Activated CD8-positive, alpha-beta T cell treated with anti-CD3 and anti-CD28 coated beads, Interleukin-2, amount 10 ng/mL, durations not matched to agents 7 days and 5 days (primary cell): Measurements from ENCODE around the gene GAREM2. TPM values are rescaled to one million over a fixed set of nuclear protein-coding genes. Genes with fewer than 3 reads are reported as not detected.
A peak's percentile ranks its signal among the peaks of the same experiment; 100 is the strongest.

Source experiments
- ATAC-seq: fragments of 150-1000 bp; cut with Tn5 transposase; one replicate; pipeline ENCODE4 v1.10.0; 2021; ENCODE audit warnings: moderate library complexity
- CTCF ChIA-PET: fragments of 350-600 bp; sonication (Branson Sonifier 250); formaldehyde crosslinking; loops from one replicate; lab custom pipeline; 2021; ENCODE audit warnings: antibody characterized with exemption; lab: Charles Lee
- POLR2A ChIA-PET: fragments of 350-600 bp; sonication (Branson Sonifier 250); formaldehyde crosslinking; loops from one replicate; lab custom pipeline; 2021; ENCODE audit warnings: antibody characterized with exemption; lab: Charles Lee
- DNase-seq: peaks from one replicate; pipeline ENCODE4 v3.0.0-alpha.2; 2020
- H3K27ac Mint-ChIP-seq: one replicate; pipeline ENCODE4 v1.8.0; 2021; ENCODE audit warnings: mild to moderate bottlenecking, mixed read lengths
- H3K27me3 Mint-ChIP-seq: one replicate; pipeline ENCODE4 v1.8.0; 2021; ENCODE audit warnings: low read depth, mixed read lengths
- H3K36me3 Mint-ChIP-seq: one replicate; pipeline ENCODE4 v1.8.0; 2021; ENCODE audit warnings: low read depth, mixed read lengths
- H3K4me1 Mint-ChIP-seq: one replicate; pipeline ENCODE4 v1.8.0; 2021; ENCODE audit warnings: low read depth, mixed read lengths
- H3K4me3 Mint-ChIP-seq: one replicate; pipeline ENCODE4 v1.8.0; 2021; ENCODE audit warnings: mild to moderate bottlenecking, mixed read lengths
- H3K9me3 Mint-ChIP-seq: one replicate; pipeline ENCODE4 v1.8.0; 2022; ENCODE audit warnings: mixed read lengths; ENCODE audit not compliant: insufficient read depth
- total RNA-seq, 2 experiments: library from RNA; stranded (reverse); gene quantifications; one replicate each; pipeline ENCODE4 v1.2.3, GENCODE V29; 2021

The GAREM2 gene
- total RNA-seq, 2 experiments from 2014 or later, result 2.8 to 5.5 TPM

DNA sequence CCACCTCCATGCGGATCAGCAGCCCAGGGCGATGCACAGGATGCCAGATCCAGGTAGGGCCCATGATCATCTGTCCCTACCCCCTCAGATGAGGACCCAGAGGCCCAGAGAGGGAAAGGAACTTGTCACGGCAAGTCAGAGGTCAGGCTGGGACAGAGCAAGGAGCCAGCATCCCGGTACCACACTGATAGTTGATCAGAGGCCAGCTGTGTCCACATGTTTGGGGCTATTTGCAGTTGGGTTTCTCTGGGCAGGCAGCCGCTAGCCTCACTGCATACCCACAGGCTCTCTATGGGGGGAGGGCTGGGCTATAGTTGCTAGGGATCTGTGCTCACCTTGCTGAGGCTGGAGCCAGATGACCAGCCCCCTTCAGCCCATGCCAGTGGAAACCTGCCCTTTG, 9.6 kb downstream of the GAREM2 start:
- POLR2A ChIA-PET, result no interaction called here
- Mint-ChIP-seq H3K9me3 (no peaks in the 10 kb centered on the region), H3K36me3 (no peaks in the 10 kb centered on the region), H3K27me3 (peaks cover 17% of the 10 kb centered on the region), H3K4me1 (peaks cover 33% of the 10 kb centered on the region), H3K4me3 (no peak overlapping the region), H3K27ac (no peak overlapping the region)
- CTCF ChIA-PET, result no interaction called here
- ATAC-seq (no peak), DNase-seq (no peak)

DNA sequence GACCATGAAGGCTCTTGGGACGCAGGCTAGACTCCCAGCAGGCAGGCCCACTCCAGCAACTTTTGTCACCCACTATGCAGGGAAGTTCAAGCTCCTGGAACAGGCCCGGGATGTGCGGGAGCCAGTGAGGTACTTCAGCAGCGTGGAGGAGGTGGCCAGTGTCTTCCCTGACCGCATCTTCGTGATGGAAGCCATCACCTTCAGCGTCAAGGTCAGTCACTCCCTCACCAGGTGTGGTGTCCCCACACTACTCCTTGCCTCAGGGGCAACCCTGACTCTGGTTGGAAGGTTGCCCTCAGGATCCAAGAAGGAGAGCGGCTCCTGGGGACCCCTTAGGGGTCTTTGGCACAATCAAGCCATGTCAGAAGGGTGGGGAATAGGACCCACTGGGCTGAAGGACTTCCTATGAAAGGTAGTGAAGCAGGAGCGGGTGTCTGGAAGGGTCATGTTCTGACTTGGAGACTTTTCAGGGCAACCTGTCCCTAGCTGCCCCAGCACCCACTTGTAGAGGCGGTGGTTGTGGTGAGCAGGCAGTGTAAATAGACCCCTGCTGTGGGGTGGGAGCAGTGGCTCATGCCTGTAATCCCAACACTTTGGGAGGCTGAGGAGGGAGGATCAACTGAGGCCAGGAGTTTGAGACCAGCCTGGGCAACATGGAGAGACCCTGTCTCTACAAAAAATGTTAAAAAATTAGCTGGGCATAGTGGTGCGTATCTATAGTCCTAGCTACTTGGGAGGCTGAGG, 10.2 kb downstream of the GAREM2 start:
- Mint-ChIP-seq H3K27ac (no peak overlapping the region), H3K4me1 (peaks cover 35% of the 10 kb centered on the region), H3K36me3 (no peaks in the 10 kb centered on the region), H3K4me3 (no peak overlapping the region), H3K9me3 (no peaks in the 10 kb centered on the region), H3K27me3 (peaks cover 17% of the 10 kb centered on the region)
- POLR2A ChIA-PET, result no interaction called here
- CTCF ChIA-PET, result interaction anchor here (1.1 to 1.9 kb wide), 2 partner anchors 8 to 117 kb away, joined by 3 to 8 read pairs; no protein-coding TSS in a partner anchor
- ATAC-seq (no peak), DNase-seq (no peak)

DNA sequence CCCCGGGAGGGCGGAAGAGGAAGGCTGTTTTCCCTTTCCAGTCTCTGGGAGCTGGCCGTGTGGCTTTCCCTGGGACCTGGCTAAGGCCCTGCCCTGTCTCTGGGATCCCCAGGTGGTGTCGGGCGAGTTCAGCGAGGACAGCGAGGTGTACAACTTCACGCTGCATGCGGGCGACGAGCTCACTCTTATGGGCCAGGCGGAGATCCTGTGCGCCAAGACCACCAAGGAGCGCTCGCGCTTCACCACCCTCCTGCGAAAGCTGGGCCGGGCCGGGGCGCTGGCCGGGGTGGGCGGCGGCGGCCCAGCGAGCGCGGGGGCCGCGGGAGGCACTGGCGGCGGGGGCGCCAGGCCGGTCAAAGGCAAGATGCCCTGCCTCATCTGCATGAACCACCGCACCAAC, 11.2 kb downstream of the GAREM2 start:
- DNase-seq (no peak), ATAC-seq (no peak)
- Mint-ChIP-seq H3K27ac (peak overlapping the region; percentile 48), H3K9me3 (no peaks in the 10 kb centered on the region), H3K27me3 (peaks cover 16% of the 10 kb centered on the region), H3K4me3 (peak overlapping the region; percentile 48), H3K36me3 (peaks cover 3% of the 10 kb centered on the region), H3K4me1 (peaks cover 36% of the 10 kb centered on the region)
- CTCF ChIA-PET, result interaction anchor here (0.7 to 2.0 kb wide), 15 partner anchors 9 to 577 kb away, joined by 3 to 9 read pairs (median 4); partner anchors contain the start of gene RAB10
- POLR2A ChIA-PET, result interaction anchor here (0.6 to 1.2 kb wide), 6 partner anchors 9 to 1497 kb away, joined by 3 to 4 read pairs (median 3); partner anchors contain the start of genes HADHA and SELENOI

DNA sequence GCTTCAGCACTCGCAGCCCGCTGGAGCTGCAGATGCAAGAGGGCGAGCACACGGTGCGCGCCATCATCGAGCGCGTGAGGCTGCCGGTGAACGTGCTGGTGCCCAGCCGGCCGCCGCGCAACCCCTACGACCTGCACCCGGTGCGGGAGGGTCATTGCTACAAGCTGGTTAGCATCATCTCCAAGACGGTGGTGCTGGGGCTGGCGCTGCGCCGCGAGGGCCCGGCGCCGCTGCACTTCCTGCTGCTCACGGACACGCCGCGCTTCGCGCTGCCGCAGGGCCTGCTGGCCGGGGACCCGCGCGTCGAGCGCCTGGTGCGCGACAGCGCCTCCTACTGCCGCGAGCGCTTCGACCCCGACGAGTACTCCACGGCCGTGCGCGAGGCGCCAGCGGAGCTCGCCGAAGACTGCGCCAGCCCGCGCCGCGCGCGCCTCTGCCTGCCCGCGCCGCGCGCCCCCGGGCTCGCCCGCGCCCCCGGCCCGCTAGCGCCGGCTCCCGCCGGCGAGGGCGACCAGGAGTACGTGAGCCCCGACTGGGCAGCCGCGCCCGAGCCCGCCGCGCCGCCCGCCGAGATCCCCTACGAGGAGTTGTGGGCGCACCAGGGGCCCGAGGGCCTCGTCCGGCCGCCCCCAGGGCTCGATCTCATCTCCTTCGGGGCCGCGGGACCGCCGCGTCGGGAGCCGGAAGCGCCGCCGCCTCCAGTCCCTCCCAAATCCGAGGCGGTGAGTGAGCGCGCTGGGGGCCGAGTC, 11.8 kb downstream of the GAREM2 start:
- ATAC-seq, result peak; percentile 98
- H3K27me3 Mint-ChIP-seq, result peaks cover 13% of the 10 kb centered on the region
- POLR2A ChIA-PET, result interaction anchor here (0.5 to 1.2 kb wide), 9 partner anchors 8 to 1498 kb away, joined by 3 to 4 read pairs (median 3); partner anchors contain the start of genes HADHA and SELENOI
- no peaks in the 10 kb centered on the region for H3K9me3 Mint-ChIP-seq
- peaks cover 31% of the 10 kb centered on the region for H3K4me1 Mint-ChIP-seq
- peaks cover 6% of the 10 kb centered on the region for H3K36me3 Mint-ChIP-seq
- DNase-seq, result peak; percentile 90
- CTCF ChIA-PET, result interaction anchor here (0.5 to 2.0 kb wide), 28 partner anchors 8 to 577 kb away, joined by 3 to 9 read pairs (median 3); partner anchors contain the start of genes ASXL2, HADHA, HADHB and RAB10
- peak overlapping the region; percentile 71 for H3K4me3 Mint-ChIP-seq
- peak overlapping the region; percentile 77 for H3K27ac Mint-ChIP-seq

- Mint-ChIP-seq H3K4me3 (peak overlapping the region; percentile 71), H3K27ac (peak overlapping the region; percentile 77), H3K27me3 (peaks cover 8% of the 10 kb centered on the region), H3K36me3 (peaks cover 6% of the 10 kb centered on the region), H3K9me3 (no peaks in the 10 kb centered on the region), H3K4me1 (peaks cover 27% of the 10 kb centered on the region)
- ATAC-seq, result no peak
- ChIA-PET POLR2A (interaction anchor here (0.5 to 1.2 kb wide), 6 partner anchors 8 to 490 kb away, joined by 3 to 4 read pairs (median 3); no protein-coding TSS in a partner anchor), CTCF (interaction anchor here (0.5 to 2.0 kb wide), 25 partner anchors 7 to 578 kb away, joined by 3 to 9 read pairs (median 3); partner anchors contain the start of genes ASXL2, HADHA, HADHB and RAB10)
- DNase-seq, result no peak
Measured at GRCh38 chr2:26185304-26185928, 12.5 kb downstream of the GAREM2 start.

DNA sequence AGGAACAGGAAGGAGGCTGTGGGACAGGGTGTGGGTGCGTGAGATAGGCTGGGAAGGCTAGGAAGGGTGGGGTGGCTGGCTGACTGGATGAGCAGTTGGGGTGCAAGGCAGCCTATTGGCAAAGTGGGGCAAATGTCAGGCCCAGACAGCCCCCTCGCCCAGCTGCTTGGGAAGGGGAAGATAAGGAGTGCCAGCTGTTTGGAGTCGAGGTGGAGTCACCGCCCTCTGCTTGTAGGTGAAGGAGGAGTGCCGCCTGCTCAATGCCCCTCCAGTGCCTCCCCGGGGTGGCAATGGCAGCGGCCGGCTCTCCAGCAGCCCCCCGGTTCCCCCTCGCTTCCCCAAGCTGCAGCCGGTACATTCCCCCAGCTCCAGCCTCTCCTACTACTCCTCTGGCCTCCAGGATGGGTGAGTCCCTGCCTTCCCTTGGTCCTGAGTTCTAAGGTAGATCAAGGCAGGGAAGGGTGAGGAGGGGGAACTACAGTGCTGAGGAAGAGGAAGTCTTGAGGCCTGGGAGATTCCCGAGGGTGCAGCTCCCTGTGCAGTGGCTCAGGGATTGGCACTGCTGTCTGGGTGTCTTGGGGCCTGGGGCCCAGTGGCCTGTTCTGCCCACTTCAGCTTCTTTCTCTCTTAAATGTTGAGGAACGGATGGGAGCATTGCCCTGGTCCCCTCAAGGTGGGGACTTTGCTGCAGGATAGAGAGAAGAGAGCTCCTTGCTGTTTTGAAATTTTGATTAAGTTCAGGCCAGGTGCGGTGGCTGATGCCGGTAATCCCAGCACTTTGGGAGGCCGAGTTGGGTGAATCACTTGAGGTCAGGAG, 13.3 kb downstream of the GAREM2 start:
- H3K36me3 Mint-ChIP-seq, result peaks cover 11% of the 10 kb centered on the region
- H3K4me1 Mint-ChIP-seq, result peaks cover 25% of the 10 kb centered on the region
- CTCF ChIA-PET, result interaction anchor here (1.1 to 2.0 kb wide), 6 partner anchors 17 to 512 kb away, joined by 3 to 8 read pairs (median 3); no protein-coding TSS in a partner anchor
- peak overlapping the region; percentile 71 for H3K4me3 Mint-ChIP-seq
- peaks cover 5% of the 10 kb centered on the region for H3K27me3 Mint-ChIP-seq
- H3K9me3 Mint-ChIP-seq, result no peaks in the 10 kb centered on the region
- ATAC-seq (no peak), DNase-seq (no peak)
- POLR2A ChIA-PET, result interaction anchor here (1.1 to 1.2 kb wide), 3 partner anchors 13 to 490 kb away, joined by 3 to 4 read pairs (median 3); no protein-coding TSS in a partner anchor
- H3K27ac Mint-ChIP-seq, result peak overlapping the region; percentile 43

DNA sequence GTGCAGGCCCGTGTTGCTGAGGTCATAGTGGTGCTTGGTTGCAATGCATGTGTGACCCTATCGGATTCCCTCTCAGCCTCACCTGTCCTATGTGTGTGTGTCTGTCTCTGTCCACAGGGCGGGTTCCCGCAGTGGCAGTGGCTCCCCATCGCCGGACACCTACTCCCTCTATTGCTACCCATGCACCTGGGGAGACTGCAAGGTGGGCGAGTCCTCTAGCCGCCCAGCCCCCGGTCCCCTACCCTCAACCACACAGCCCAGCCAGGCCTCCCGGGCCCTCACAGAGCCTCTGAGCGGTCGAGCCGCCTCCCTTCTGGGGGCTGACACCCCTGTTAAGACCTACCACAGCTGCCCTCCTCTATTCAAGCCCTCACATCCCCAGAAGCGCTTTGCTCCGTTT, 14.2 kb downstream of the GAREM2 start:
- Mint-ChIP-seq H3K27ac (no peak overlapping the region), H3K9me3 (no peaks in the 10 kb centered on the region), H3K27me3 (peaks cover under 1% of the 10 kb centered on the region), H3K4me1 (peaks cover 25% of the 10 kb centered on the region), H3K36me3 (peaks cover 18% of the 10 kb centered on the region), H3K4me3 (no peak overlapping the region)
- DNase-seq (no peak), ATAC-seq (no peak)
- ChIA-PET POLR2A (interaction anchor here (1.1 kb wide), 1 partner anchor 12 kb away, joined by 4 read pairs; no protein-coding TSS in a partner anchor), CTCF (interaction anchor here (0.7 kb wide), 1 partner anchor 13 kb away, joined by 3 read pairs; no protein-coding TSS in a partner anchor)

DNA sequence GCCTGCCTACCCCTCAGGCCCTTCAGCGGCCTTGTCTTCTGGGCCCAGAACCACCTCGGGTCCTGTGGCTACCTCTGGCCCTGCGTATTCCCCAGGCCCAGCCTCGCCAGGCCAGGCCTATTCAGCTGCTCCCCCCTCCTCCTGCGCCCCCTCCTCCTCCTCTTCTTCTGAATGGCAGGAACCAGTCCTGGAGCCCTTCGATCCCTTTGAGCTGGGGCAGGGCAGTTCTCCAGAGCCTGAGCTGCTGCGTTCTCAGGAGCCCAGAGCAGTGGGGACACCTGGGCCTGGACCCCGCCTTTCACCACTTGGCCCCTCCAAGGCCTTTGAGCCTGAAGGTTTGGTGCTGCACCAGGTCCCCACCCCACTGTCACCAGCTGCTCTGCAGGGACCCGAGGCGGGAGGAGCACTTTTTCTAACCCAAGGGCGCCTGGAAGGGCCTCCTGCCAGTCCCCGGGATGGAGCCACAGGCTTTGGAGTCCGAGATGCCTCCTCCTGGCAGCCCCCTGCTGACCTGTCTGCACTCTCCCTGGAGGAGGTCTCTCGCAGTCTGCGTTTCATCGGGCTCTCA, 14.7 kb downstream of the GAREM2 start:
- DNase-seq (no peak), ATAC-seq (no peak)
- Mint-ChIP-seq H3K4me1 (peaks cover 25% of the 10 kb centered on the region), H3K4me3 (no peak overlapping the region), H3K27ac (no peak overlapping the region), H3K9me3 (no peaks in the 10 kb centered on the region), H3K36me3 (peaks cover 21% of the 10 kb centered on the region), H3K27me3 (no peaks in the 10 kb centered on the region)
- POLR2A ChIA-PET, result no interaction called here
- CTCF ChIA-PET, result interaction anchor here (0.7 to 1.9 kb wide), 2 partner anchors 13 to 196 kb away, joined by 3 to 4 read pairs; no protein-coding TSS in a partner anchor

DNA sequence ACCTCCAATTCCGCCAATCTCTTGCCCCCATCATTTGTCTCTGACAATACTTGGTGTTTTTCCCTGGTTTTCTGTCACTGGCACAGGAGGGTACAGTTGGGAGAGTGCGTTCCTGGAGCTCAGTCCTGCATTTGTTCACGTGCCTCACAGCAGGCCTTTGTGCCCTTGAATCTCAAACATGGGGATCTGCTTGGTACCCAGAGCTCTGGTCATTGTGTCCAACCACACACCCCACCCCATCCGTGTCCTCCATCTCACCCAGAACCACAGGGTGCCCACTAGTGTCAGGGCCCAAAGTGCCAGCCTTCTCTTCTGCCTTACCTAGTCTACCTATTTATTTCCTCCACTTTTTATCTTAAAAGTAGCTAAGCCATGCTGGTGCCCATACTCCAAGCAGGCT, 16.2 kb downstream of the GAREM2 start:
- H3K4me1 Mint-ChIP-seq, result peaks cover 20% of the 10 kb centered on the region
- CTCF ChIA-PET, result interaction anchor here (0.7 to 1.9 kb wide), 2 partner anchors 44 to 198 kb away, joined by 3 to 4 read pairs; no protein-coding TSS in a partner anchor
- no peak overlapping the region for H3K4me3 Mint-ChIP-seq
- POLR2A ChIA-PET, result no interaction called here
- no peak for ATAC-seq
- H3K9me3 Mint-ChIP-seq, result no peaks in the 10 kb centered on the region
- DNase-seq, result no peak
- no peak overlapping the region for H3K27ac Mint-ChIP-seq
- no peaks in the 10 kb centered on the region for H3K27me3 Mint-ChIP-seq
- H3K36me3 Mint-ChIP-seq, result peaks cover 21% of the 10 kb centered on the region

DNA sequence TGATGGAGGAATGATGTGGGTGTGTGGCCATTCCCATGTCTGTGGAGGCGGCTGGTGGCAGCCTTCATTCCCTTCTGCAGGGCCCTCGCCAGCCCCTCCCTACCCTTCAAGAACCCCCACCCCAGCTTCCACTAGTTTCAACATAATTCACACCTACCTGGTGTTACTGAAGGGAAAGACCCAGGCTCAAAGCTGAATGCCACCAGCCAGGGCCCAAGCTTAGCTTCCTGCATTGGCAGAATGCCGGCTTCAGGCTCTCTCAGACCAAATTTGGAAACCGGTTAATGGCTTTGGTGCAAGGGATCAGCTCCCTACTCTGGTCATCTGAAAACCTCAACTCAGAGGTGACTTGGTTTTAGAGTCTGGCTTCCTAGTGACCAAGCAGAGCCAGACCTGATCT, 16.9 kb downstream of the GAREM2 start:
- peaks cover 20% of the 10 kb centered on the region for H3K4me1 Mint-ChIP-seq
- POLR2A ChIA-PET, result no interaction called here
- peaks cover 27% of the 10 kb centered on the region for H3K36me3 Mint-ChIP-seq
- ATAC-seq (no peak), DNase-seq (no peak)
- H3K4me3 Mint-ChIP-seq, result no peak overlapping the region
- CTCF ChIA-PET, result no interaction called here
- H3K9me3 Mint-ChIP-seq, result no peaks in the 10 kb centered on the region
- no peak overlapping the region for H3K27ac Mint-ChIP-seq
- H3K27me3 Mint-ChIP-seq, result no peaks in the 10 kb centered on the region
